ENCODE results near the gene IRS2.
"Not testable (repeated sequence)": the region's sequence is repeated elsewhere in the genome, so short reads cannot be mapped to it uniquely, and the experiment has no call there.

The IRS2 gene

GRCh38 chr13:109786457-109787134 lies at the start of gene IRS2:
IRS2 (minus strand) TSS chr13:109786583; CDS start chr13:109786053, 530 bp downstream.
- H3K9me3 ChIP-seq (ENCODE audit: low read depth, low read length): no peaks in the 10 kb centered on the region
- TF ChIP-seq FOXP2 (optimal IDR thresholded peaks at IDR 0.05; ENCODE audit: control extremely low read depth, extremely low read length, insufficient read depth): peak; percentile 90
- peak; percentile 98 for TF ChIP-seq POLR2AphosphoS5 (IDR thresholded peaks at IDR 0.05; ENCODE audit: borderline replicate concordance, low read depth, low read length)
- no peak for TF ChIP-seq EZH2 (IDR thresholded peaks at IDR 0.05)
- H3K9ac ChIP-seq (ENCODE audit: insufficient read length): peak within 1 kb of the TSS; percentile 90
- peak within 1 kb of the TSS; percentile 96 for H3K27ac ChIP-seq
- peak within 1 kb of the TSS; percentile 98 for H3K4me3 ChIP-seq
- DNase-seq (ENCODE audit: low read depth, low spot score): peak; percentile 91
- peaks cover 34% of the 10 kb centered on the region for H3K36me3 ChIP-seq (ENCODE audit: insufficient read depth, low read length)

GRCh38 chr13:109834973-109835720 lies 48.8 kb upstream of the IRS2 start:
- DNase-seq (ENCODE audit: low read depth, low spot score): no peak
- TF ChIP-seq EZH2 (IDR thresholded peaks at IDR 0.05) (no peak), FOXP2 (optimal IDR thresholded peaks at IDR 0.05; ENCODE audit: control extremely low read depth, extremely low read length, insufficient read depth) (no peak), POLR2AphosphoS5 (IDR thresholded peaks at IDR 0.05; ENCODE audit: borderline replicate concordance, low read depth, low read length) (no peak)
- Histone ChIP-seq H3K36me3 (ENCODE audit: insufficient read depth, low read length) (no peaks in the 10 kb centered on the region), H3K4me3 (no peak overlapping the region), H3K9ac (ENCODE audit: insufficient read length) (no peak overlapping the region), H3K9me3 (ENCODE audit: low read depth, low read length) (no peaks in the 10 kb centered on the region), H3K27ac (no peak overlapping the region)

- no peak overlapping the region for H3K9ac ChIP-seq (ENCODE audit: insufficient read length)
- no peak overlapping the region for H3K4me3 ChIP-seq
- H3K9me3 ChIP-seq (ENCODE audit: low read depth, low read length): no peaks in the 10 kb centered on the region
- no peak for DNase-seq (ENCODE audit: low read depth, low spot score)
- no peak overlapping the region for H3K27ac ChIP-seq
- TF ChIP-seq POLR2AphosphoS5 (IDR thresholded peaks at IDR 0.05; ENCODE audit: borderline replicate concordance, low read depth, low read length): no peak
- no peak for TF ChIP-seq EZH2 (IDR thresholded peaks at IDR 0.05)
- TF ChIP-seq FOXP2 (optimal IDR thresholded peaks at IDR 0.05; ENCODE audit: control extremely low read depth, extremely low read length, insufficient read depth): no peak
- H3K36me3 ChIP-seq (ENCODE audit: insufficient read depth, low read length): no peaks in the 10 kb centered on the region
Measured at GRCh38 chr13:109833940-109834339, 47.6 kb upstream of the IRS2 start.

- TF ChIP-seq EZH2 (IDR thresholded peaks at IDR 0.05) (no peak), FOXP2 (optimal IDR thresholded peaks at IDR 0.05; ENCODE audit: control extremely low read depth, extremely low read length, insufficient read depth) (no peak), POLR2AphosphoS5 (IDR thresholded peaks at IDR 0.05; ENCODE audit: borderline replicate concordance, low read depth, low read length) (no peak)
- Histone ChIP-seq H3K9ac (ENCODE audit: insufficient read length) (no peak overlapping the region), H3K36me3 (ENCODE audit: insufficient read depth, low read length) (no peaks in the 10 kb centered on the region), H3K27ac (no peak overlapping the region), H3K4me3 (no peak overlapping the region), H3K9me3 (ENCODE audit: low read depth, low read length) (no peaks in the 10 kb centered on the region)
- DNase-seq (ENCODE audit: low read depth, low spot score): no peak
Measured at GRCh38 chr13:109833071-109833470, 46.7 kb upstream of the IRS2 start.

- not testable (repeated sequence) for DNase-seq (ENCODE audit: low read depth, low spot score); H3K9me3 ChIP-seq (ENCODE audit: low read depth, low read length)
Measured at GRCh38 chr13:109828591-109829316, 42.4 kb upstream of the IRS2 start.

GRCh38 chr13:109823201-109823600 lies 36.8 kb upstream of the IRS2 start:
- not testable (repeated sequence) for DNase-seq (ENCODE audit: low read depth, low spot score); H3K9me3 ChIP-seq (ENCODE audit: low read depth, low read length); H3K27ac ChIP-seq; H3K9ac ChIP-seq (ENCODE audit: insufficient read length); H3K4me3 ChIP-seq; H3K36me3 ChIP-seq (ENCODE audit: insufficient read depth, low read length)

More at GRCh38 chr13:109828591-109829316, 42.4 kb upstream of the IRS2 start:
- not testable (repeated sequence) for H3K4me3 ChIP-seq; H3K27ac ChIP-seq; H3K9ac ChIP-seq (ENCODE audit: insufficient read length); H3K36me3 ChIP-seq (ENCODE audit: insufficient read depth, low read length)

- no peak for TF ChIP-seq EZH2 (IDR thresholded peaks at IDR 0.05)
- no peak for TF ChIP-seq POLR2AphosphoS5 (IDR thresholded peaks at IDR 0.05; ENCODE audit: borderline replicate concordance, low read depth, low read length)
- TF ChIP-seq FOXP2 (optimal IDR thresholded peaks at IDR 0.05; ENCODE audit: control extremely low read depth, extremely low read length, insufficient read depth): no peak
- no peak overlapping the region for H3K9ac ChIP-seq (ENCODE audit: insufficient read length)
Measured at GRCh38 chr13:109821103-109821502, 34.7 kb upstream of the IRS2 start.

GRCh38 chr13:109819874-109820273 lies 33.5 kb upstream of the IRS2 start:
- H3K9ac ChIP-seq (ENCODE audit: insufficient read length): no peak overlapping the region
- H3K4me3 ChIP-seq: no peak overlapping the region
- peak overlapping the region; percentile 77; the same call in 1 of the 2 replicates for H3K27ac ChIP-seq
- no peaks in the 10 kb centered on the region for H3K9me3 ChIP-seq (ENCODE audit: low read depth, low read length)
- TF ChIP-seq EZH2 (IDR thresholded peaks at IDR 0.05) (no peak), POLR2AphosphoS5 (IDR thresholded peaks at IDR 0.05; ENCODE audit: borderline replicate concordance, low read depth, low read length) (no peak), FOXP2 (optimal IDR thresholded peaks at IDR 0.05; ENCODE audit: control extremely low read depth, extremely low read length, insufficient read depth) (no peak)
- no peak for DNase-seq (ENCODE audit: low read depth, low spot score)
- no peaks in the 10 kb centered on the region for H3K36me3 ChIP-seq (ENCODE audit: insufficient read depth, low read length)

More at GRCh38 chr13:109821103-109821502, 34.7 kb upstream of the IRS2 start:
- no peak overlapping the region for H3K27ac ChIP-seq
- H3K36me3 ChIP-seq (ENCODE audit: insufficient read depth, low read length): no peaks in the 10 kb centered on the region
- no peaks in the 10 kb centered on the region for H3K9me3 ChIP-seq (ENCODE audit: low read depth, low read length)
- H3K4me3 ChIP-seq: no peak overlapping the region
- no peak for DNase-seq (ENCODE audit: low read depth, low spot score)
